Tibial nerve (tissue), 4 donors: ENCODE data around the gene MEF2A.

ENCODE experiments used
- CTCF ChIP-seq, 5 experiments: fragments of 200-600 bp in 3 of 5; fragments of 450-650 bp in 2 of 5; sonication (generic) in 3 of 5; IDR thresholded peaks; one replicate each; pipeline ENCODE4 v1.5.1; 2016 to 2019; ENCODE audit warnings: antibody characterized with exemption in 5 of 5, mild to moderate bottlenecking in 3 of 5, moderate library complexity in 2 of 5
- EP300 ChIP-seq, 2 donors: sonication (generic); formaldehyde crosslinking; IDR thresholded peaks; one replicate each; pipeline ENCODE4 v1.6.1; 2017; ENCODE audit warnings: antibody characterized with exemption in 2 of 2, mild to moderate bottlenecking in 1 of 2

- TF ChIP-seq CTCF (IDR thresholded peaks at IDR 0.05): no peak
- no peak for TF ChIP-seq EP300 (IDR thresholded peaks at IDR 0.05)
Observed at GRCh38 chr15:99589801-99590200, 24.0 kb downstream of the MEF2A start.
